Liver (tissue), 9 donors: ENCODE results near the gene GRK2. TPM values are rescaled to one million over a fixed set of nuclear protein-coding genes. Genes with fewer than 3 reads are reported as not detected.

Source experiments
- DNase-seq: peaks from one replicate; pipeline ENCODE4 v3.0.0-alpha.2; 2017; ENCODE audit warnings: low spot score
- H3K27ac ChIP-seq, 2 donors: one replicate each; pipeline ENCODE4 v1.7.0; 2013; ENCODE audit warnings: inconsistent platforms in 2 of 2, low read length in 2 of 2, control low read depth in 1 of 2, low read depth in 1 of 2, mild to moderate bottlenecking in 1 of 2
- H3K27me3 ChIP-seq, 4 donors: one replicate each; pipeline versions ENCODE4 v1.6.1 to v1.7.0; 2013; ENCODE audit warnings: low read length in 3 of 4, inconsistent platforms in 1 of 4, mild to moderate bottlenecking in 1 of 4, moderate library complexity in 1 of 4; ENCODE audit not compliant: control insufficient read depth in 4 of 4, insufficient read depth in 4 of 4
- H3K36me3 ChIP-seq, 4 donors: one replicate each; pipeline versions ENCODE4 v1.6.1 to v1.7.0; 2013; ENCODE audit warnings: low read length in 3 of 4, mild to moderate bottlenecking in 3 of 4, low read depth in 1 of 4, moderate library complexity in 1 of 4; ENCODE audit not compliant: control insufficient read depth in 4 of 4, insufficient read depth in 3 of 4
- H3K4me1 ChIP-seq, 4 donors: one replicate each; pipeline versions ENCODE4 v1.6.1 to v1.7.0; 2013; ENCODE audit warnings: low read length in 3 of 4, mild to moderate bottlenecking in 3 of 4, moderate library complexity in 1 of 4; ENCODE audit not compliant: control insufficient read depth in 4 of 4, insufficient read depth in 4 of 4
- H3K4me3 ChIP-seq, 3 donors: one replicate each; pipeline versions ENCODE4 v1.6.1 to v1.7.0; 2013; ENCODE audit warnings: low read length in 3 of 3, control low read depth in 1 of 3, low read depth in 1 of 3, mild to moderate bottlenecking in 1 of 3
- H3K9ac ChIP-seq, 2 donors: one replicate each; pipeline ENCODE4 v1.7.0; 2013; ENCODE audit warnings: low read length in 2 of 2, mild to moderate bottlenecking in 2 of 2, moderate library complexity in 2 of 2, control low read depth in 1 of 2, low read depth in 1 of 2
- H3K9me3 ChIP-seq, 4 donors: one replicate each; pipeline versions ENCODE4 v1.6.1 to v1.7.0; 2013; ENCODE audit warnings: low read length in 3 of 4; ENCODE audit not compliant: control insufficient read depth in 4 of 4
- ATF3 ChIP-seq: IDR thresholded peaks from 2 replicates; pipeline ENCODE4 v1.6.1; 2016; ENCODE audit warnings: antibody characterized with exemption
- EGR1 ChIP-seq, 2 donors: IDR thresholded peaks; 2 replicates each; pipeline ENCODE4 v1.6.1; 2016 to 2018; ENCODE audit warnings: antibody characterized with exemption in 2 of 2, low read depth in 2 of 2
- FOXA1 ChIP-seq: IDR thresholded peaks from 2 replicates; pipeline ENCODE4 v1.6.1; 2016; ENCODE audit warnings: antibody characterized with exemption
- FOXA2 ChIP-seq: IDR thresholded peaks from 2 replicates; pipeline ENCODE4 v1.6.1; 2016; ENCODE audit warnings: antibody characterized with exemption
- GABPA ChIP-seq, 2 donors: IDR thresholded peaks in 1 of 2; conservative IDR thresholded peaks in 1 of 2; 2 replicates each; pipeline ENCODE4 v1.6.1; 2016; ENCODE audit warnings: antibody characterized with exemption in 2 of 2, mild to moderate bottlenecking in 1 of 2, moderate library complexity in 1 of 2
- HNF4A ChIP-seq, 2 donors: conservative IDR thresholded peaks; 2 replicates each; pipeline ENCODE4 v1.6.1; 2016; ENCODE audit warnings: antibody characterized with exemption in 2 of 2, mild to moderate bottlenecking in 2 of 2
- HNF4G ChIP-seq: IDR thresholded peaks from 2 replicates; pipeline ENCODE4 v1.6.1; 2016; ENCODE audit warnings: antibody characterized with exemption
- JUND ChIP-seq, 2 donors: IDR thresholded peaks; 2 replicates each; pipeline ENCODE4 v1.6.1; 2016; ENCODE audit warnings: antibody characterized with exemption in 2 of 2
- NR2F2 ChIP-seq: IDR thresholded peaks from 2 replicates; pipeline ENCODE4 v1.6.1; 2016; ENCODE audit warnings: antibody characterized with exemption
- RAD21 ChIP-seq, 2 donors: IDR thresholded peaks; 2 replicates each; pipeline ENCODE4 v1.6.1; 2016; ENCODE audit warnings: antibody characterized with exemption in 2 of 2, mild to moderate bottlenecking in 2 of 2
- REST ChIP-seq: IDR thresholded peaks from 2 replicates; pipeline ENCODE4 v1.6.1; 2016; ENCODE audit warnings: antibody characterized with exemption, mild to moderate bottlenecking
- RXRA ChIP-seq, 2 donors: IDR thresholded peaks; 2 replicates each; pipeline ENCODE4 v1.6.1; 2017 to 2018; ENCODE audit warnings: antibody characterized with exemption in 2 of 2, mild to moderate bottlenecking in 1 of 2
- SP1 ChIP-seq: IDR thresholded peaks from 2 replicates; pipeline ENCODE4 v1.6.1; 2018; ENCODE audit warnings: antibody characterized with exemption, mild to moderate bottlenecking
- TAF1 ChIP-seq: conservative IDR thresholded peaks from 2 replicates; pipeline ENCODE4 v1.6.1; 2016; ENCODE audit warnings: antibody characterized with exemption, mild to moderate bottlenecking
- YY1 ChIP-seq: IDR thresholded peaks from 2 replicates; pipeline ENCODE4 v1.6.1; 2016; ENCODE audit warnings: antibody characterized with exemption, mild to moderate bottlenecking
- WGBS: extraction: QIAGEN DNeasy Blood & Tissue Kit; methylation state at CpG from one replicate; pipeline ENCODE4 v1.1.7; 2013; 5-methylcytosine and 5-hydroxymethylcytosine counted together
- polyA plus RNA-seq, 2 donors: library from polyadenylated mRNA; stranded (reverse) in 1 of 2; unstranded in 1 of 2; fragments of 200-250 nt in 1 of 2; fragments of >200 nt in 1 of 2; fragmentation: Nextera tagmentation in 1 of 2; extraction: Ambion mirVana in 1 of 2; gene quantifications; one replicate each; pipeline versions ENCODE4 v1.2.1 to v1.2.3, GENCODE V29; 2013 to 2015
- total RNA-seq, 2 donors: library from RNA; depleted of rRNA; stranded (reverse); fragments of >200 nt; gene quantifications; one replicate each; pipeline ENCODE4 v1.2.3, GENCODE V29; 2014
- TF ChIP-seq, protein P1 (sequence below): IDR thresholded peaks from 2 replicates; pipeline ENCODE4 v1.6.1; 2016; ENCODE audit warnings: antibody characterized with exemption
- TF ChIP-seq, protein P2 (sequence below): fragments of 150-350 bp; IDR thresholded peaks from 2 replicates; pipeline ENCODE4 v1.5.1; 2017; ENCODE audit warnings: improper control_type of control experiment, low read depth, low read length; ENCODE audit not compliant: missing input control
- TF ChIP-seq, protein P3 (sequence below): IDR thresholded peaks from 2 replicates; pipeline ENCODE4 v1.6.1; 2016; ENCODE audit warnings: antibody characterized with exemption
- donor health status: healthy.
- donor health status: healthy.
- donor health status: healthy.
- donor health status: healthy.
- donor health status: healthy.

The GRK2 gene
- total and polyA plus RNA-seq, 4 donors: 13.4 to 41.4 (median 31.7) TPM

- H3K9ac ChIP-seq: no peak overlapping the region
- no peak overlapping the region for H3K27ac ChIP-seq
- TF ChIP-seq, protein P1, sequence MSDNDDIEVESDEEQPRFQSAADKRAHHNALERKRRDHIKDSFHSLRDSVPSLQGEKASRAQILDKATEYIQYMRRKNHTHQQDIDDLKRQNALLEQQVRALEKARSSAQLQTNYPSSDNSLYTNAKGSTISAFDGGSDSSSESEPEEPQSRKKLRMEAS: no peak
- no peak for TF ChIP-seq RAD21 (IDR thresholded peaks at IDR 0.05)
- TF ChIP-seq TAF1: no peak
- no peak for TF ChIP-seq FOXA1
- TF ChIP-seq RXRA (IDR thresholded peaks at IDR 0.05): no peak
- no peak for TF ChIP-seq JUND (IDR thresholded peaks at IDR 0.05)
- TF ChIP-seq EGR1 (IDR thresholded peaks at IDR 0.05; ENCODE audit: low read depth in 2 of 2): no peak
- TF ChIP-seq HNF4A (conservative IDR thresholded peaks at IDR 0.05): no peak
- TF ChIP-seq ATF3: no peak
- TF ChIP-seq NR2F2: no peak
- no peak for TF ChIP-seq GABPA (IDR thresholded peaks at IDR 0.05 in 1 of 2, conservative IDR thresholded peaks at IDR 0.05 in 1 of 2)
- no peak for TF ChIP-seq REST
- no peak for TF ChIP-seq YY1
- TF ChIP-seq, protein P2, sequence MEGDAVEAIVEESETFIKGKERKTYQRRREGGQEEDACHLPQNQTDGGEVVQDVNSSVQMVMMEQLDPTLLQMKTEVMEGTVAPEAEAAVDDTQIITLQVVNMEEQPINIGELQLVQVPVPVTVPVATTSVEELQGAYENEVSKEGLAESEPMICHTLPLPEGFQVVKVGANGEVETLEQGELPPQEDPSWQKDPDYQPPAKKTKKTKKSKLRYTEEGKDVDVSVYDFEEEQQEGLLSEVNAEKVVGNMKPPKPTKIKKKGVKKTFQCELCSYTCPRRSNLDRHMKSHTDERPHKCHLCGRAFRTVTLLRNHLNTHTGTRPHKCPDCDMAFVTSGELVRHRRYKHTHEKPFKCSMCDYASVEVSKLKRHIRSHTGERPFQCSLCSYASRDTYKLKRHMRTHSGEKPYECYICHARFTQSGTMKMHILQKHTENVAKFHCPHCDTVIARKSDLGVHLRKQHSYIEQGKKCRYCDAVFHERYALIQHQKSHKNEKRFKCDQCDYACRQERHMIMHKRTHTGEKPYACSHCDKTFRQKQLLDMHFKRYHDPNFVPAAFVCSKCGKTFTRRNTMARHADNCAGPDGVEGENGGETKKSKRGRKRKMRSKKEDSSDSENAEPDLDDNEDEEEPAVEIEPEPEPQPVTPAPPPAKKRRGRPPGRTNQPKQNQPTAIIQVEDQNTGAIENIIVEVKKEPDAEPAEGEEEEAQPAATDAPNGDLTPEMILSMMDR: no peak
- no peak for TF ChIP-seq FOXA2
- TF ChIP-seq, protein P3, sequence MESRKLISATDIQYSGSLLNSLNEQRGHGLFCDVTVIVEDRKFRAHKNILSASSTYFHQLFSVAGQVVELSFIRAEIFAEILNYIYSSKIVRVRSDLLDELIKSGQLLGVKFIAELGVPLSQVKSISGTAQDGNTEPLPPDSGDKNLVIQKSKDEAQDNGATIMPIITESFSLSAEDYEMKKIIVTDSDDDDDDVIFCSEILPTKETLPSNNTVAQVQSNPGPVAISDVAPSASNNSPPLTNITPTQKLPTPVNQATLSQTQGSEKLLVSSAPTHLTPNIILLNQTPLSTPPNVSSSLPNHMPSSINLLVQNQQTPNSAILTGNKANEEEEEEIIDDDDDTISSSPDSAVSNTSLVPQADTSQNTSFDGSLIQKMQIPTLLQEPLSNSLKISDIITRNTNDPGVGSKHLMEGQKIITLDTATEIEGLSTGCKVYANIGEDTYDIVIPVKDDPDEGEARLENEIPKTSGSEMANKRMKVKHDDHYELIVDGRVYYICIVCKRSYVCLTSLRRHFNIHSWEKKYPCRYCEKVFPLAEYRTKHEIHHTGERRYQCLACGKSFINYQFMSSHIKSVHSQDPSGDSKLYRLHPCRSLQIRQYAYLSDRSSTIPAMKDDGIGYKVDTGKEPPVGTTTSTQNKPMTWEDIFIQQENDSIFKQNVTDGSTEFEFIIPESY: no peak
- TF ChIP-seq HNF4G: no peak
- TF ChIP-seq SP1: no peak
- H3K4me1 ChIP-seq: peaks cover 6 to 13% (median 9%) of the 10 kb centered on the region in 4 donors
- H3K27me3 ChIP-seq: no peaks in the 10 kb centered on the region
- H3K4me3 ChIP-seq: no peak overlapping the region
- no peaks in the 10 kb centered on the region for H3K9me3 ChIP-seq
- H3K36me3 ChIP-seq: peaks cover 5 to 15% (median 6%) of the 10 kb centered on the region in 4 donors
- 95% methylated on average over 20 of the region's 20 CpGs for WGBS
- DNase-seq: no peak
Observed at GRCh38 chr11:67308031-67308866, 42.0 kb downstream of the GRK2 start.
